Measurements from ENCODE around the gene HNRNPA1. TPM values are rescaled to one million over a fixed set of nuclear protein-coding genes. Genes with fewer than 3 reads are reported as not detected.

Gene HNRNPA1
- total and polyA plus RNA-seq, 11 donors, result 129 to 735 (median 396) TPM

- Histone ChIP-seq H3K4me1 (peaks cover 0 to 53% (median 7%) of the 10 kb centered on the region in 12 donors), H3K27me3 (peaks cover 0 to 35% (median 9%) of the 10 kb centered on the region in 9 donors), H3K4me3 (peak overlapping the region in 1 of 12 donors; percentile 49), H3K9me3 (no peaks in the 10 kb centered on the region), H3K36me3 (no peaks in the 10 kb centered on the region), H3K27ac (peak overlapping the region in 1 of 12 donors; percentile 1)
- intact Hi-C loops (cut with DNase I), result loop anchor here in 1 of 10 donors (10.0 kb wide), 1 partner anchor 65 kb away; the partner anchor contains the start of gene GPR84
- TF ChIP-seq POLR2A (IDR thresholded peaks at IDR 0.05), result no peak
- TF ChIP-seq CTCF (IDR thresholded peaks at IDR 0.05), result no peak
- DNase-seq, result no peak
- WGBS, 4 donors, result 60 to 70% (median 67%) methylated on average over 8 of the region's 8 CpGs
- no peak for ATAC-seq
Observed at GRCh38 chr12:54299515-54300224, 19.1 kb downstream of the HNRNPA1 start.

- Histone ChIP-seq H3K36me3 (no peaks in the 10 kb centered on the region), H3K4me3 (peak overlapping the region in 6 of 12 donors; percentile 32 to 49 (median 34)), H3K27me3 (peaks cover 0 to 35% (median 9%) of the 10 kb centered on the region in 9 donors), H3K27ac (peak overlapping the region in 1 of 12 donors; percentile 27), H3K4me1 (peaks cover 0 to 59% (median 7%) of the 10 kb centered on the region in 12 donors), H3K9me3 (no peaks in the 10 kb centered on the region)
- TF ChIP-seq POLR2A (IDR thresholded peaks at IDR 0.05) (no peak), CTCF (IDR thresholded peaks at IDR 0.05) (no peak)
- WGBS, 4 donors, result 44 to 59% (median 55%) methylated on average over 3 of the region's 3 CpGs
- intact Hi-C loops (cut with DNase I), result no loop called here
- DNase-seq (no peak), ATAC-seq (no peak)
Observed at GRCh38 chr12:54300225-54300731, 19.8 kb downstream of the HNRNPA1 start.

- WGBS, 4 donors, result 6 to 8% (median 6%) methylated on average over 21 to 26 of the region's 26 CpGs
- H3K9me3 ChIP-seq, result no peaks in the 10 kb centered on the region
- intact Hi-C loops (cut with DNase I), result no loop called here
- DNase-seq (peak in 4 of 5 donors; percentile 39 to 72 (median 56)), ATAC-seq (peak; percentile 50 to 68 (median 62))
- peak within 1 kb of the TSS in 1 of 12 donors; percentile 27 for H3K27ac ChIP-seq
- H3K4me1 ChIP-seq, result peaks cover 0 to 53% (median 5%) of the 10 kb centered on the region in 12 donors
- no peaks in the 10 kb centered on the region for H3K36me3 ChIP-seq
- H3K4me3 ChIP-seq, result peak within 1 kb of the TSS in 8 of 12 donors; percentile 22 to 49 (median 34)
- TF ChIP-seq CTCF (IDR thresholded peaks at IDR 0.05) (no peak), POLR2A (IDR thresholded peaks at IDR 0.05) (no peak)
- peaks cover 0 to 35% (median 9%) of the 10 kb centered on the region in 9 donors for H3K27me3 ChIP-seq
Observed at GRCh38 chr12:54300732-54301427, 20.4 kb downstream of the HNRNPA1 start, which contains the start of gene NFE2. NFE2 (minus strand) TSS chr12:54301015; CDS start chr12:54295248, 5,767 bp downstream.
